HUDEP-2 (cell line): ENCODE measurements around the gene COPS3.

Experiments
- DNase-seq, 76 experiments: peaks; one replicate each; lab custom pipeline; 2025; ENCODE audit not compliant: unreplicated experiment in 76 of 76; lab: John Stamatoyannopoulos, UW

COPS3 gene

GRCh38 chr17:17224137-17224536 is 56.9 kb downstream of the COPS3 start:
- DNase-seq = no peak

DNA sequence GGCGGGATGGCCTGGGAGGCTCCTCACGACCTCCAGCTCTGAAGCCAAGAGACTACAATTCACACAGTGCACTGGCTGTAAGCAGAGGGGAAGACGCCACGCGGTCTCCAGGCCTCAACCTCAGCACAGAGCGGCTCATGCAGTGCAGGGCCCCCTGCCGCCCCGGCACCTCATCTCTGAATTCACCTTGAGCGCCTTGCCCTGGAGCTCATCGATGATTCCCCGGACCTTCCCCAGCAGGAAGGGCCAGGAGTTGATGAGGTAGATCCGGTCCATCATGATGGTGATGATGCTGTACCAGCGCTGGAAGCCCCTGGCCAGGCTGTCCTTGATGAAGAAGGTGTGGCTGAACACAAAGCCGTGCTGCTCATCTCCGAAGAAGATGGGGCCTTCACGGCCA is 57.3 kb downstream of the COPS3 start:
- DNase-seq = no peak

DNA sequence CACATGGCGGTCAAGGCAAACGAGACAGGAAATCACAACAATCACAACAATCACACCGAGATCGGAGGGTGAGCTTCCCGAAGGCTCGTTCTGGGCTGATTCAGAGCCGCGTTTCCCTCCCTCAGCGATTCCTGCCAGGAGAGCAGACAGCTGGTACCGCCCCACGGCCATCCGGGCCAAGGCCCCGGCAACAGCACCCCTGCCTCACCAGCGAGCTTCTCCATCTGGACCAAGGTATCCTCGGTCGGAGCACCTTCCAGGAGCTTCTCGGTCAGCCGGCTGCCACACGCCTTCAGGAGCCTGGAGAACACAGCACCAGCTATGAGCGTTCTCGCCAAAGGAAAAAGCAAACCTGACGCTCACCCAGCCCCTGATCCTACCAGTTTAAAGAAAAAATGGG is 59.7 kb downstream of the COPS3 start:
- no peak for DNase-seq

- no peak for DNase-seq
Observed at GRCh38 chr17:17220529-17220928, 60.5 kb downstream of the COPS3 start.

- DNase-seq = no peak
Observed at GRCh38 chr17:17217995-17218394, 63.1 kb downstream of the COPS3 start.

DNA sequence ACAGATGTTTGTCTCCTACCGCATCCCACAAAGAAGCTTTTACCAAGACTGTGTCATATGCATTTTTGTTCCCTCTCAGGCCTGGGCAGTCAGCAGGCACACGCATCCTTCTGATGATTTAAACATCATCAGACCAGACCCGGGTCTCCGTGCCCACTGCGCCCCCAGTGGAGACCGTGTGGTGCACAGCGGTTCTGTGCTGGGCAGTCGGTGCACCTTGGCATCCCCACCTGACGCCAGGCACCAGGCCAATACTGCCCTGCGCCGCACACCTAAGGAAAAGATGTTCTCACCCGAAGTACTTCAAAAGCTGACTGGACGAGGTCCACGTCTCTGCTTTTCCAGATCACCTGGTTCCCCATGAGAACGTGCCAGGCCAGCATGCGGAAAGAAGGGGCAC is 64.3 kb downstream of the COPS3 start:
- no peak for DNase-seq

GRCh38 chr17:17216236-17216635 is 64.8 kb downstream of the COPS3 start:
- no peak for DNase-seq

- no peak for DNase-seq
Observed at GRCh38 chr17:17215575-17215974, 65.5 kb downstream of the COPS3 start.

- no peak for DNase-seq
Observed at GRCh38 chr17:17214646-17215436, 66.2 kb downstream of the COPS3 start.

DNA sequence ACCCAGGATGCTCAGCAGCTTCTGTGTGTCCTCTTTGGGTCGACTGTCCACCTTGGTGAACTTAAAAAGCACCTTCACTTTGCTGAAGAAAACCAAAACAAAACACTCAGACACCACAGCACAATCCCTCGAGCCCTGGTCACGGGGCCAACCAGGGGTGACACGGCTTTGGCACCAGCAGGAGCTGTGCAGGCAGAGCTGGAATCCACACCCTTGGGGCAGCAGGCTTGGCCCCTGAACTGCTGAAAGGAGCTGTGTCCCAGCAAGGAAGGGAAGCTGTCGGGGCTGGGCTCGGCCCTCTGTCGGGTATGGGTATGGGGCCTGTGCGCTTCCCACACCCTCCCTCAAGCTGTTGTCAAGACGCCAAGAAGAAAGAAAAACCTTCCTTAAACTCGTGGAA is 67.3 kb downstream of the COPS3 start:
- no peak for DNase-seq

GRCh38 chr17:17207998-17208397 is 73.0 kb downstream of the COPS3 start:
- no peak for DNase-seq

GRCh38 chr17:17206913-17207335 is 74.1 kb downstream of the COPS3 start:
- DNase-seq = peak in 2 of 76 experiments; percentile 8 to 87

GRCh38 chr17:17206124-17206912 is 74.7 kb downstream of the COPS3 start, which contains the start of gene PLD6:
PLD6 (minus strand) TSS chr17:17206333; CDS start chr17:17206286, 47 bp downstream.
- DNase-seq = peak in 75 of 76 experiments; percentile 64 to 100 (median 95)

DNA sequence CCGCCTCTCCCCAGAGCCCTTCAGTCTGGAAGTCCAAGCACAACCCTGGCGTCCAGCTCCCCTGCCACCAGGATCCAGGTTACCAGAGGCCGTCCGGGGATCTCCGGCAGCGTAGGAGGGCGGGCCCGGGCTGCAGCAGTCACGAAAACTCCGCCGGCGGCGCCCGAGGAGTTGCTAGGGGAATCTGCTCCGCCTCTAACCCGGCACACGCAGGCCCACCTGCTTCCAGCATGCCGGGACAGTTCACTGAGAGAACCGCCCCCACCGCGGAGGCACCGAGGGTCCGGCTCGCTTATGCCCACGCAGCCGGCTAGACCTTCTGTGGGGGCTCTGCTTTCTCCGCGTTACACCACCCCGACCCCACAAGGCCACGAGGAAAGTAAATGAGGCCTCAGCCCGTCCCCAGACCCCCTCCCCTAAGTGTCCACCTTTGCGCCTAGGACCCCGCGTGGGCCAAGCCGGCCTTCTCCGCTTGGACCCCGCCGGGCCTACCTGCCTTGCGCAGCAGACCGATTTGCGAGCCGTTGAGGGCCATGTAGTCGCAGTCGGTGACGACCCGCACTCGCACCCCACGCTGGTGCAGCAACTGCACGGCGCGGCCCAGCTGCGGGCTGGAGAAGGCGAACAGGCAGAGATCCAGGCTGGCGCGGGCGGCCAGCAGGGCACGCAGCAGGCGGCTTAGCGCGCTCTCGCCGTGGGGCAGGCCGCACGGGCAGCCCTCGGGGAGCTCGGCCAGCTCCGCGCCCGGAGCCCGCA is 75.5 kb downstream of the COPS3 start:
- peak in 58 of 76 experiments; percentile 8 to 69 (median 46) for DNase-seq

- peak in 6 of 76 experiments; percentile 4 to 27 (median 11) for DNase-seq
Observed at GRCh38 chr17:17204635-17205231, 76.3 kb downstream of the COPS3 start.

GRCh38 chr17:17204041-17204591 is 76.9 kb downstream of the COPS3 start:
- DNase-seq = no peak

DNA sequence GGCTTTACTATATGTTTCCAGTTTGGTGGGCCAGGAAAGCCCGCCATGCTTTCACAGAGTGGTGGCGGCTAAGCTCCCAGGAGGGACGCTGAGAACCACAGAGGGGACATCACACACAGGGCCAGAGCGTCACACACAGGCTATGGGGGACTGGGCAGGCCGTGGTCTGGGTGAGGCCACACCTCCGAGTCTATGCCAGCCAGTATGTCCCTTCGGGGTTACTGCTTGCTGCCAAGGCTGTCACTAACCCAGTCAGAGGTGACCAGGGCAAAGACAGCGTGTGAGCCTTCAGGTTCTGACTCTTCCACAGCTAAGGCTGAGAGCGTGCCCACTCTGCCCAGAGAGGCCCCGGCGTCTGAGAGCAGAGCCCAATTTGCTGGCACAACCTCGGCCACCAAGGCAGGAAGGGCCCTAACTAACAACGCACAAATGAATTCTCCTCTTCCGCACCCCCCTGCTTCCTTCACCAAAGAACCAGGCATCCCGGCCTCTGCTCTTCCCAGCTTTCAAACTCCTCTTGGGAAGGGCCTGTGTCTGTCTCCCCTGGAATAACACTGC is 77.8 kb downstream of the COPS3 start:
- no peak for DNase-seq

GRCh38 chr17:17201907-17202306 is 79.1 kb downstream of the COPS3 start:
- DNase-seq = no peak

- no peak for DNase-seq
Observed at GRCh38 chr17:17201271-17201670, 79.8 kb downstream of the COPS3 start.

GRCh38 chr17:17200831-17201230 is 80.2 kb downstream of the COPS3 start:
- DNase-seq = no peak
